ENCODE measurements around the gene FOXQ1. TPM values are rescaled to one million over a fixed set of nuclear protein-coding genes. Genes with fewer than 3 reads are reported as not detected.
A peak's percentile ranks its signal among the peaks of the same experiment; 100 is the strongest.
"Not testable (repeated sequence)": the region's sequence is repeated elsewhere in the genome, so short reads cannot be mapped to it uniquely, and the experiment has no call there.

FOXQ1 gene
- total RNA-seq, 2 donors from 2014 or later = 4.9 to 17.4 TPM

DNA sequence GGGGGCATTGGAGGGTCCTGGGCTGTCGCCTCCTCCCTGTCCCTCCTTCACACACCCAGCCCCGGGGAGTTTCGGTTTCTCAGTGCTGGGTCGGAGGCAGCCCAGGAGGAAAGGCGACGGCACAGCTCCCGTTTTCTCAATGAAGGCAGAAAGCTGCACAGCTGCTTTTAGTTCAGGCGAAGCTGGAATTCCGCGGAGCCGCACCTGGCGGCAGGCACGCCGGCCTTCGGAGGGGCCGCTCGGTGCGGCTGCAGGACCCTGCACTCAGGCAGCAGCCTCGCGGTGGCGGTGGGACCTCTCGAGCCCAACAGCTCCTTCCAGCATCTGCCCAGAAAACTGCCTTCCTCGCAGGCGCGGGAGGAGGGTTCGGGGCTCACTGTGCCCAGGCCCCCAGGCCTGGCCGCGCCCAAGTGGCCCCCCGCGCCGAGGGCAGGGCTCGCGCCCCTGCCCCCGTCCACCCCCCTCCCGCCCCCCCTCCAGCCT is 4.6 kb downstream of the FOXQ1 start:
- Histone ChIP-seq H3K36me3 (replicated peaks in 1 of 2; ENCODE audit: insufficient read depth in 1 of 2, low read depth in 2 of 2) (no peaks in the 10 kb centered on the region), H3K4me1 (peaks cover 22% of the 10 kb centered on the region), H3K27me3 (peaks cover 0 to 4% of the 10 kb centered on the region in 2 donors), H3K27ac (peak overlapping the region; percentile 28 to 60 (median 52)), H3K4me3 (no peak overlapping the region), H3K9me3 (no peaks in the 10 kb centered on the region)
- ATAC-seq = no peak
- peak; percentile 17 to 49 (median 34) for DNase-seq
- peak; percentile 30 to 41 (median 37) for TF ChIP-seq POLR2A (IDR thresholded peaks at IDR 0.05)
- TF ChIP-seq, protein P1, sequence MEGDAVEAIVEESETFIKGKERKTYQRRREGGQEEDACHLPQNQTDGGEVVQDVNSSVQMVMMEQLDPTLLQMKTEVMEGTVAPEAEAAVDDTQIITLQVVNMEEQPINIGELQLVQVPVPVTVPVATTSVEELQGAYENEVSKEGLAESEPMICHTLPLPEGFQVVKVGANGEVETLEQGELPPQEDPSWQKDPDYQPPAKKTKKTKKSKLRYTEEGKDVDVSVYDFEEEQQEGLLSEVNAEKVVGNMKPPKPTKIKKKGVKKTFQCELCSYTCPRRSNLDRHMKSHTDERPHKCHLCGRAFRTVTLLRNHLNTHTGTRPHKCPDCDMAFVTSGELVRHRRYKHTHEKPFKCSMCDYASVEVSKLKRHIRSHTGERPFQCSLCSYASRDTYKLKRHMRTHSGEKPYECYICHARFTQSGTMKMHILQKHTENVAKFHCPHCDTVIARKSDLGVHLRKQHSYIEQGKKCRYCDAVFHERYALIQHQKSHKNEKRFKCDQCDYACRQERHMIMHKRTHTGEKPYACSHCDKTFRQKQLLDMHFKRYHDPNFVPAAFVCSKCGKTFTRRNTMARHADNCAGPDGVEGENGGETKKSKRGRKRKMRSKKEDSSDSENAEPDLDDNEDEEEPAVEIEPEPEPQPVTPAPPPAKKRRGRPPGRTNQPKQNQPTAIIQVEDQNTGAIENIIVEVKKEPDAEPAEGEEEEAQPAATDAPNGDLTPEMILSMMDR (IDR thresholded peaks at IDR 0.05) = peak in 4 of 7 experiments; percentile 9 to 24 (median 21)
- 1% methylated on average over 21 to 29 of the region's 35 CpGs for WGBS, 2 donors
- intact Hi-C loops (cut with DNase I) = no loop called here

GRCh38 chr6:1317302-1317815 is 5.5 kb downstream of the FOXQ1 start:
- peak in 1 of 4 donors; percentile 23 for DNase-seq

DNA sequence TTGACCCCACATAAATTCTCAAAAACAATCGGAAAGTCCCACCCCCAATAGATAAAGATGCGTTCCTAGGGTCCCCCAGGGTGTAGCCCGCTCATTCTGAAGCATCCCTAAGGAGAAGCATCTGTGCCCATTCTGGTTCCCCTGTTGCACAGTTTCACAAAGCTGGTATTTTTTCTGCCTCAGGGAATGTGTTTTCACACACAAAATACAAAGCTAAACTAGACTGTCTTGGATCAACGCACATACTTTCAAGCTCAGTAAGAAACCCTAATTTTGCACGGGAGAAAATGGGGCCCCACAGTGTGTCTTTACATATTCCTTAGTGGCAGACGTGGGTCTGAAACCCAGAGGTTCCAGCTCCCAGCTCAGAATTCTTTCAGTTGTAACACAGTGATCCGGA is 6.1 kb downstream of the FOXQ1 start:
- H3K36me3 ChIP-seq (replicated peaks in 1 of 2; ENCODE audit: insufficient read depth in 1 of 2, low read depth in 2 of 2) = no peaks in the 10 kb centered on the region
- H3K4me3 ChIP-seq = no peak overlapping the region
- intact Hi-C loops (cut with DNase I) = no loop called here
- H3K9me3 ChIP-seq = no peaks in the 10 kb centered on the region
- H3K27ac ChIP-seq = no peak overlapping the region
- ATAC-seq (no peak), DNase-seq (no peak)
- TF ChIP-seq, protein P1 (IDR thresholded peaks at IDR 0.05) = no peak
- TF ChIP-seq POLR2A (IDR thresholded peaks at IDR 0.05) = no peak
- 64 to 67% methylated on average over 7 of the region's 7 CpGs for WGBS, 2 donors
- peaks cover 16% of the 10 kb centered on the region for H3K4me1 ChIP-seq
- H3K27me3 ChIP-seq = peaks cover 0 to 4% of the 10 kb centered on the region in 2 donors

More at GRCh38 chr6:1317302-1317815, 5.5 kb downstream of the FOXQ1 start:
- Histone ChIP-seq H3K4me1 (peaks cover 17% of the 10 kb centered on the region), H3K9me3 (no peaks in the 10 kb centered on the region), H3K27me3 (peaks cover 0 to 4% of the 10 kb centered on the region in 2 donors), H3K36me3 (replicated peaks in 1 of 2; ENCODE audit: insufficient read depth in 1 of 2, low read depth in 2 of 2) (no peaks in the 10 kb centered on the region), H3K4me3 (no peak overlapping the region), H3K27ac (no peak overlapping the region)
- WGBS, 2 donors = 84 to 91% methylated on average over 15 to 34 of the region's 43 CpGs
- TF ChIP-seq, protein P1 (IDR thresholded peaks at IDR 0.05) = no peak
- no peak for TF ChIP-seq POLR2A (IDR thresholded peaks at IDR 0.05)
- ATAC-seq = no peak
- intact Hi-C loops (cut with DNase I) = no loop called here

DNA sequence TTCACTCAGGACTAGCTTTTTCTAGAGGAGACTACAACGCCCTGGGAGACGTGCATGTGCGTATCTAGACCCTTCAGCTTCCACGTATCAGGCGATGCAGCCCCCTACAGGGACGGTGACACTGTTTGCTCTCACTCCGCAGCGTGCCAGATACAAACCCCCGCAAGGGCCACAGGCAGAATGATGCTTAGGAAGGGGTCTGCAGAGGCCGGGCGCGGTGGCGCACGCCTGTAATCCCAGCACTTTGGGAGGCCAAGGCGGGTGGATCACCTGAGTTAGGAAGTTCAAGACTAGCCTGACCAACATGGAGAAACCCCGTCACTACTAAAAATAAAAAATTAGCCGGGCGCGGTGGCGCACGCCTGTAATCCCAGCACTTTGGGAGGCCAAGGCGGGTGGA is 6.7 kb downstream of the FOXQ1 start:
- H3K4me3 ChIP-seq; ATAC-seq; H3K27ac ChIP-seq; H3K27me3 ChIP-seq; H3K9me3 ChIP-seq; DNase-seq; H3K36me3 ChIP-seq (replicated peaks in 1 of 2; ENCODE audit: insufficient read depth in 1 of 2, low read depth in 2 of 2); intact Hi-C loops (cut with DNase I): not testable (repeated sequence)
- WGBS, 2 donors = 84 to 87% methylated on average over 12 to 15 of the region's 22 CpGs
- H3K4me1 ChIP-seq = peaks cover 16% of the 10 kb centered on the region

DNA sequence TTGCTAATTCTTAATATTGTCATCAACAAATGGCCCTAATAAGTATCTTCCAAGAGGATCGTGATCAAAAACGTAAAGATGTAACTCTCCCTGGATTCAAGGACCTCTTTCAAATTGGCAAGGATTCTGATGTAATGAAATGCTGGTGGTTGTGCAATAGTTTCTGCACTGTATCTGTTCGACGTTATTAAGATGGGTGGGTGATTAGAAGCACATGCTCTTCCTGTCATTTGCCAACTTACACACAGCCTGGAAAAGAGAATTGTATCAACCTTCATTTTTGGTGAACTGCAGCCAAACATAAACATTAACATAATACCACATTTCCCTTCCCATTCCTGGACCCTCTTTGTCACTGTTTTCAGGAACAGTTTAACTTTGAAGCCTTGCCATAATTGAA is 9.8 kb downstream of the FOXQ1 start:
- WGBS, 2 donors = 7 to 11% methylated on average over 4 of the region's 4 CpGs
- Histone ChIP-seq H3K36me3 (replicated peaks in 1 of 2; ENCODE audit: insufficient read depth in 1 of 2, low read depth in 2 of 2) (no peaks in the 10 kb centered on the region), H3K27ac (no peak overlapping the region), H3K27me3 (no peaks in the 10 kb centered on the region), H3K4me3 (no peak overlapping the region), H3K4me1 (peaks cover 10% of the 10 kb centered on the region), H3K9me3 (no peaks in the 10 kb centered on the region)
- intact Hi-C loops (cut with DNase I) = no loop called here
- TF ChIP-seq, protein P1 (IDR thresholded peaks at IDR 0.05) = no peak
- no peak for TF ChIP-seq POLR2A (IDR thresholded peaks at IDR 0.05)
- no peak for DNase-seq
- no peak for ATAC-seq
